GM12892 (cell line): Measurements from ENCODE around the gene UBN1.

Experiments
- POLR2AphosphoS5 ChIP-seq: IDR thresholded peaks from 2 replicates; pipeline ENCODE4 v1.6.1; 2011; ENCODE audit warnings: low read depth, low read length, control low read depth
- TAF1 ChIP-seq: IDR thresholded peaks from 2 replicates; pipeline ENCODE4 v1.6.1; 2011; ENCODE audit warnings: low read depth, mild to moderate bottlenecking, control low read depth, low read length, borderline replicate concordance

- TF ChIP-seq TAF1 (no peak), POLR2AphosphoS5 (no peak)
These were observed 16.9 kb upstream of the UBN1 start for GRCh38 chr16:4830408-4830807.
